NCI-H2227 treated with DMSO at 0.1 percent for 48 hours (cell line): ENCODE measurements around the gene FRZB.
"Not testable (repeated sequence)": the region's sequence is repeated elsewhere in the genome, so short reads cannot be mapped to it uniquely, and the experiment has no call there.

ENCODE experiments used
- DNase-seq: peaks from one replicate; lab custom pipeline; 2025; lab: John Stamatoyannopoulos, UW

FRZB gene

GRCh38 chr2:182866461-182867406 is at the start of gene FRZB:
Gene FRZB (minus strand): TSS chr2:182866637. CDS start chr2:182866552, 85 bp downstream.
- DNase-seq = peak; percentile 64

GRCh38 chr2:182915369-182916326 is 49.2 kb upstream of the FRZB start:
- peak; percentile 23 for DNase-seq

GRCh38 chr2:182914852-182915251 is 48.4 kb upstream of the FRZB start:
- no peak for DNase-seq

GRCh38 chr2:182913064-182913463 is 46.6 kb upstream of the FRZB start:
- no peak for DNase-seq

GRCh38 chr2:182912518-182912915 is 46.1 kb upstream of the FRZB start:
- no peak for DNase-seq

- DNase-seq = no peak
Observed at GRCh38 chr2:182911813-182912517, 45.5 kb upstream of the FRZB start.

DNA sequence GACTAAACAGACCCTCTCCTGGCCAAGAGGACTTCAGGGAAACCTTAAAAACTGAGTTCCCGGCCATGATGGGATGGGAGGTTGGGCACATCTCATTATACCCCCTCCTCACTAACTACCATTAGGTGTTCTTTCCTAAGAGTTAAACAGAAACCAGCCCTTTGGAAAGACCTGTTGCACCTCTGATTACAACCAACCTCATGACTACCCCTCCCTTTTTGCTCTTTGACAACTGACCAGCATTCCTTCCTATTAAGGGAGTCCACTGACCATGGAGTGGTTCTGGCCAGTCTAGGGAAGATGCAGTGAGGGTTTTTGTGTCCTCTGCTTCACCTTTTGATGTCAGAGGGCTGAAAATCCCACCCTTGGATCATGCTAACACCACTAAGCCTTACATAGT is 44.5 kb upstream of the FRZB start:
- DNase-seq = no peak

DNA sequence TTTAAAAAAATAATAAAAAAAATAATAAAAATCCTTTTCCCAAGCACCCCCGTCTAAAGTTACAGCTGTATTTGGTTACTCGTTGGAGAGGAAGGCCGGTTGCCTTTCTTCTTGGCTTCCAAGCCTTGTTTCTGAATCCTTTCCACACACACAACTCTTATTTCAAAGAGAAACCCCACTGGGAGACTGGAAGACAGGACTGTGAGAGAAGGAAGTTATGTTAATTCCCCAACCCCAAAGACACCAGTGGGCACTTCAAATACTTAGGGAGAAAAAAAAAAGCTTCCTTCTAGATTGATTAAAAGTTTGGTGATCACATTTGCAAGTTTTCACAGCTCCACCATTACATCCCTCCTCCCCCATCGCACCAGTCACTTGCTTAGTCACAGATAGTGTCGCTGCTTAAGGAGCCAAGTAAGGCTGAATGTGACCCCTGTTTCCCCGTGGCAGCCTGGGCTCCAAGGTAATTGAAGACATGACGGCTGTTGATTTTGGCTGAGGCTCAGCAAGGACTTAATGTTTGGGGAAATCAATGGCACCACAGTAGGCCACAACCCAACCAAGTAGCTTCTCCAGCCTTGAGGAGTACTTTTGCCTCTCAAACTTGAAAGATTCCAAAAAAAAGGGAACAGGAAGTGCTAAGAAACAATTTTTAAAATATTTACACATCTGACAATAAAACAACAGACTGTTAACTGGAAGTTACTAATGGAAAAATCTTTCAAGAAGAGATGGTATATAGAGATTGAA is 40.8 kb upstream of the FRZB start:
- no peak for DNase-seq

DNA sequence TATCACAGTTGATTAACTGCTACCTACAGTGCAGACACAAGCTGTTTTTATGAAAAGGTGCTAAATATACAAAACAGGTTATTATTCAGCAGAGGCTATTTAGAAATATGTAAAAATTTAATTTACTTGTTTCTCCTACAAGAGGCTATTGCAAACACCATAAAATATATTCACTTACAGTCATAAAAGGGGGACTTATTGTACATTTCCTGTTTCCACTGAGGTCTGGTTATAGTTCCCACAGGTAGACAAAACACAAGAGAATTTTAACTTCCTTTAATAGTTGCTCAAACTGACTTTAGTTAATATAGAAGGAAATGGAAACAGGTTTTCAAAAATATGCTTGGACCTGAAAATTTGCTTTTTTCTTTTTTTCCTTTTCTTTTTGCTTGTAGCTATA is 40.0 kb upstream of the FRZB start:
- DNase-seq = no peak

- no peak for DNase-seq
Observed at GRCh38 chr2:182904844-182905243, 38.4 kb upstream of the FRZB start.

DNA sequence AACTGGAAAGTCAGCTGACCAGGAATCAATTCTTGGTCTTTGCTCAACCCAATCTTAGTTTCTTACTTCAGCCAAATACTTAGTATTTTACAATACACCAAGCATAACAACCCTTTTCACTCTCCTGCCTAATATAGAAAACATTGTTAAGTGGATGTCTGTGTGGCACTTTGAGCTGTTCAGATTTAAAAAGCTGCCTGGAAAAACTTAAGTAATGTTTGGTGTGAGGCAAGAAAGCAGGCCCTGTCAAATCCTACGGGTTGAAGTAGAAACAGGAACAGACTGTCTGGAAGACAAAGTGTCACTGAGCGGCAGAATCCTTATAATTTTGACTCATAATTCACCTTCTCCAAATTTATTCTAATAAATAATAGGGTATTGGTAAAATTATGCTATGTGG is 37.1 kb upstream of the FRZB start:
- no peak for DNase-seq

GRCh38 chr2:182901748-182902147 is 35.3 kb upstream of the FRZB start:
- no peak for DNase-seq

DNA sequence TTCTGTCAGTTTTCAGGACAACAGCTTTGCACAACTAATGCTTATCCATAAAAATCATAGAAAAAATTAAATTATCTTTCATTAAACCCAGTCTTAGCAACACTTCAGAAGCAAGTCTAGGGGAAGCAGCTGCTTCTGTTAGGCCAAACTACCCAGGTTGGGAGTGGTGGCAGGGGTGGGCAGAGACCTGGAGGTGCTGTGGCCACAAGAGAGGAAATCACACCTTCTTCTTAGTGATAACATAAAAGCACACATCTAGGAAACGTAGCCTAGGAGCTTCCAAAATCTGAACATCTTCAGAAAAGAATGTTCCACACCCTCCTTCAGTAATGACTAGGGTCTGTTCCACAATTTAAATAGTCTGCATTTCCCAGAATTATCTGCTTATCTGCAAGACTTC is 32.3 kb upstream of the FRZB start:
- DNase-seq = no peak

- no peak for DNase-seq
Observed at GRCh38 chr2:182897137-182897536, 30.7 kb upstream of the FRZB start.

GRCh38 chr2:182895798-182896197 is 29.4 kb upstream of the FRZB start:
- no peak for DNase-seq

- no peak for DNase-seq
Observed at GRCh38 chr2:182895169-182895568, 28.7 kb upstream of the FRZB start.

GRCh38 chr2:182894174-182894573 is 27.7 kb upstream of the FRZB start:
- no peak for DNase-seq

DNA sequence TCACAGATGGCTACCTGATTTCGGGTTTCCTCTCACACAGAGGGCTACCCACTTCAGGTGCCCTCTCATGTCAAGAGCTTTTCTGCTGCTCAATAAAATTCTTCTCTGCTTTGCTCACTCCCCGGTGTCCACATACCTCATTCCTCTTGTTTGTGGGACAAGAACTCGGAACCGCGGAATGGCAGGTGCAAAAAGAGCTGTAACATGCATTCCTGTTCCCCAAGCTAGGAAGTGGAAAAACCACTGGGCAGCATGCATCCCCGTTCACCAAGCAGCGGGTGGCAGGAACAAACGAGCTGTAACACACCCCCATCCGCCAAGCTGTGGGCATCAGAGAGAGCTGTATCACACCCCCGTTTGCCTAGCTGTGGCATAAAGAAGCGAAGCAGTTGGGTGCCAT is 27.2 kb upstream of the FRZB start:
- DNase-seq = no peak

DNA sequence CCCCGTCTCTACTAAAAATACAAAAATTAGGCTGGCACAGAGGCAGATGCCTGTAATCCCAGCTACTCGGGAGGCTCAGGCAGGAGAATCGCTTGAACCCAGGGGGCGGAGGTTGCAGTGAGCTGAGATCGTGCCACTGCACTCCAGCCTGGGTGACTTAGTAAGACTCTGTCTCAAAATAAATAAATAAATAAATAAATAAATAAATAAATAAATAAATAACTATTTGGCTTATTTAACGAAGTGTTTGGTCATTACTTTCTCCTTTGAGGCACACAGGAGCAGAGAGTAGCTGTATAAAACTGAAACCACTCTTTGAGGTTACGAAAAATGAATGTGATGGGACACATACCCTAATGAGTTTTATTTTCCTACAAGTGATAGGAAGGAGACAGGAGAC is 26.6 kb upstream of the FRZB start:
- DNase-seq = not testable (repeated sequence)

GRCh38 chr2:182891611-182892010 is 25.2 kb upstream of the FRZB start:
- no peak for DNase-seq

DNA sequence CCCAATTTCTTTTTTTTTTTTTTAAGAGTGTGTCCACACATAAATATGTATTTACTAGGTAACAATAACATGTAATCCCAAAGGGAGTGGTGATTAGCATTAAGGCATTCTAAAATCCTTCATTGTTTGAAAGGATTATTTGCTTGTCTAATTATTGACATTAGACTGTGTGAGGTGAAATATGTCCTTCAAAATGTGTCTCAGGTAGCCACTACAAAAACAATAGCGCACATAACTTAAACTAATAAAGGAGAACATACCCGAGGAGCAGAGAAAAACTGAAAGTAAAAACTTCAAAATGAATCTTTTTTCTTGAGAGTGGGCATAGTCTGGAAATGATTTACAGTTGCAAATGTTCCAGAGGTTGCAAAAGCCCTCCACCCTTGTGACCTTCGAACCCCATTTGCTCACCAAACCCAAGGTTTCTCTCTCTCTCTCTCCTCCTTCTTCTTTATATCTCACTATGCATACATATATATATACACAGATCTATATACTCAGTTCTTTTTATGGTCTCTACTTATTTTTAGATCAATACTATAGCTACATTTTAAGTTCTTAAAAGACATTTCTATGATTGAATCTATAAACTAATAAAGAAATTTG is 24.4 kb upstream of the FRZB start:
- DNase-seq = no peak
